ENCODE results near the gene FKRP. TPM values are rescaled to one million over a fixed set of nuclear protein-coding genes. Genes with fewer than 3 reads are reported as not detected.
A peak's percentile ranks its signal among the peaks of the same experiment; 100 is the strongest.
"Not testable (repeated sequence)": the region's sequence is repeated elsewhere in the genome, so short reads cannot be mapped to it uniquely, and the experiment has no call there.

FKRP gene
- total RNA-seq, 2 experiments from 2014 or later: 13.4 to 15.4 TPM

DNA sequence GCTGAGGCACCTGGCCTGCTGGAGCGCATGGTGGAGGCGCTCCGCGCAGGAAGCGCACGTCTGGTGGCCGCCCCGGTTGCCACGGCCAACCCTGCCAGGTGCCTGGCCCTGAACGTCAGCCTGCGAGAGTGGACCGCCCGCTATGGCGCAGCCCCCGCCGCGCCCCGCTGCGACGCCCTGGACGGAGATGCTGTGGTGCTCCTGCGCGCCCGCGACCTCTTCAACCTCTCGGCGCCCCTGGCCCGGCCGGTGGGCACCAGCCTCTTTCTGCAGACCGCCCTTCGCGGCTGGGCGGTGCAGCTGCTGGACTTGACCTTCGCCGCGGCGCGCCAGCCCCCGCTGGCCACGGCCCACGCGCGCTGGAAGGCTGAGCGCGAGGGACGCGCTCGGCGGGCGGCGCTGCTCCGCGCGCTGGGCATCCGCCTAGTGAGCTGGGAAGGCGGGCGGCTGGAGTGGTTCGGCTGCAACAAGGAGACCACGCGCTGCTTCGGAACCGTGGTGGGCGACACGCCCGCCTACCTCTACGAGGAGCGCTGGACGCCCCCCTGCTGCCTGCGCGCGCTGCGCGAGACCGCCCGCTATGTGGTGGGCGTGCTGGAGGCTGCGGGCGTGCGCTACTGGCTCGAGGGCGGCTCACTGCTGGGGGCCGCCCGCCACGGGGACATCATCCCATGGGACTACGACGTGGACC is 10.1 kb downstream of the FKRP start:
- Mint-ChIP-seq H3K4me3 (no peak overlapping the region), H3K27ac (no peak overlapping the region), H3K4me1 (peaks cover 19% of the 10 kb centered on the region), H3K9me3 (no peaks in the 10 kb centered on the region), H3K36me3 (ENCODE audit: low read depth) (peaks cover 12% of the 10 kb centered on the region), H3K27me3 (no peaks in the 10 kb centered on the region)
- POLR2A ChIA-PET: interaction anchor here (2.1 kb wide), 1 partner anchor 85 kb away, joined by 11 read pairs; no protein-coding TSS in a partner anchor
- DNase-seq: no peak
- CTCF ChIA-PET: interaction anchor here (0.7 to 6.3 kb wide), 4 partner anchors 12 to 95 kb away, joined by 3 to 90 read pairs (median 8); partner anchors contain the start of gene AP2S1

DNA sequence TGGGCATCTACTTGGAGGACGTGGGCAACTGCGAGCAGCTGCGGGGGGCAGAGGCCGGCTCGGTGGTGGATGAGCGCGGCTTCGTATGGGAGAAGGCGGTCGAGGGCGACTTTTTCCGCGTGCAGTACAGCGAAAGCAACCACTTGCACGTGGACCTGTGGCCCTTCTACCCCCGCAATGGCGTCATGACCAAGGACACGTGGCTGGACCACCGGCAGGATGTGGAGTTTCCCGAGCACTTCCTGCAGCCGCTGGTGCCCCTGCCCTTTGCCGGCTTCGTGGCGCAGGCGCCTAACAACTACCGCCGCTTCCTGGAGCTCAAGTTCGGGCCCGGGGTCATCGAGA is 10.7 kb downstream of the FKRP start:
- H3K4me3 Mint-ChIP-seq: no peak overlapping the region
- POLR2A ChIA-PET: interaction anchor here (2.1 kb wide), 1 partner anchor 84 kb away, joined by 11 read pairs; no protein-coding TSS in a partner anchor
- peaks cover 19% of the 10 kb centered on the region for H3K4me1 Mint-ChIP-seq
- DNase-seq: no peak
- no peaks in the 10 kb centered on the region for H3K9me3 Mint-ChIP-seq
- peaks cover 11% of the 10 kb centered on the region for H3K36me3 Mint-ChIP-seq (ENCODE audit: low read depth)
- no peak overlapping the region for H3K27ac Mint-ChIP-seq
- H3K27me3 Mint-ChIP-seq: no peaks in the 10 kb centered on the region
- CTCF ChIA-PET: interaction anchor here (0.7 to 6.3 kb wide), 6 partner anchors 8 to 94 kb away, joined by 3 to 90 read pairs (median 8); partner anchors contain the start of gene AP2S1

DNA sequence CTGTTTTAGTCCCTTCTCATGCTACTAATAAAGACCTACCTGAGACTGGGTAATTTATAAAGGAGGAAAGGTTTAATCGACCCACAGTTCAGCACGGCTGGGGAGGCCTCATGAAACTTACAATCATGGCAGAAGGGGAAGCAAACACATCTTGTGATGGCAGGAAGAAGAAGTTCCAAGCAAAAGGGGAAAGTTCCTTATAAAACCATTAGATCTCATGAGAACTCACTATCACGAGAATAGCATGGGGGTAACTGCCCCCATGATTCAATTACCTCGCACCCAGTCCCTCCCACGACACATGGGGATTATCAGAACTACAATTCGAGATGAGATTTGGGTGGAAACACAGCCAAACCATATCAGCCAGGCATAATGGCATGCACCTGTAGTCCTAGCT is 13.3 kb downstream of the FKRP start:
- H3K27ac Mint-ChIP-seq: no peak overlapping the region
- POLR2A ChIA-PET: interaction anchor here (1.2 kb wide), 1 partner anchor 28 kb away, joined by 3 read pairs; no protein-coding TSS in a partner anchor

DNA sequence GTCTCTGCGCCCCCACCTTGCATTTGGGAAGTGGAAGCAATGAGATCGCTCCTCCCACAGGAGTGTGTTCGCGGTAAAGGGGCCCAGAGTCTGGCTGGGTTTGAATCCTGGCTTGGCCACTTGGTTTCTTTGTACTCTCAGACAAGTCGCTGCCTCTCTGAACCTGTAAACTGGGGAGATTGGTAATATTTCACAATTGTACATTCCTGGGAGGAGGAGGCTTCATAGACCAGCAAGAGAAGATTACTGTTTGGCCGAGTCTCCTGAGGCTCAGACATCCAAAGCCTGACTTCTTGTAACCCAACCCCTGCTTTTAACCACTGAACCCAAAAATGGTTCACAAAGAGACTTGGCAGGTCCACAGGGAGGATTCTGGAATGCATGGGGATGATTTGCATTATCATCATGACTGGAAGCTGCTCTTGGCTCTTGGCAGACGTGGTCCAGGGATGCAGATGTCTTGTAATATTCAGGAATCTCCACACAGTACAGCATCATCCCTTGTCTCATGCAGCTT is 14.0 kb downstream of the FKRP start:
- Mint-ChIP-seq H3K27ac (no peak overlapping the region), H3K27me3 (no peaks in the 10 kb centered on the region), H3K36me3 (ENCODE audit: low read depth) (peaks cover 11% of the 10 kb centered on the region), H3K9me3 (no peaks in the 10 kb centered on the region), H3K4me1 (peaks cover 11% of the 10 kb centered on the region), H3K4me3 (no peak overlapping the region)
- no peak for DNase-seq
- ChIA-PET CTCF (no interaction called here), POLR2A (no interaction called here)

More for the DNA sequence above, 13.3 kb downstream of the FKRP start:
- Mint-ChIP-seq H3K9me3 (no peaks in the 10 kb centered on the region), H3K4me3 (no peak overlapping the region), H3K36me3 (ENCODE audit: low read depth) (peaks cover 11% of the 10 kb centered on the region), H3K4me1 (peaks cover 11% of the 10 kb centered on the region), H3K27me3 (no peaks in the 10 kb centered on the region)
- CTCF ChIA-PET: interaction anchor here (1.1 to 2.1 kb wide), 3 partner anchors 9 to 56 kb away, joined by 3 to 9 read pairs (median 3); no protein-coding TSS in a partner anchor
- no peak for DNase-seq

DNA sequence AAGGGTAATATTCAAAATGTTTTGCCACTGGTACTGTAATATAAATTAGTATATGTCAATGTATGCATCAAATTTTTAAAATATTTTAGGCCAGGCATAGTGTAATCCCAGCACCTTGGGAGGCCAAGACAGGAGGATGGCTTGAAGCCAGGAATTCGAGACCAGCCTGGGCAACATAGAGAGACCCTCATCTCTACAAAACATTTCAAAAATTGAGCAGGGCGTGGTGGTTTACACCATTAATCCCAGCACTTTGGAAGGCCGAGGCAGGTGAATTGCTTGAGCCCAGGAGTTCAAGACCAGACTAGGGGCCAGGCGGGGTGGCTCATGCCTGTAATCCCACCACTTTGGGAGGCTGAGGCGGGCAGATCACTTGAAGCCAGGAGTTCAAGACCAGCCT is 14.5 kb downstream of the FKRP start:
- Mint-ChIP-seq H3K9me3 (no peaks in the 10 kb centered on the region), H3K4me3 (no peak overlapping the region), H3K27me3 (no peaks in the 10 kb centered on the region), H3K36me3 (ENCODE audit: low read depth) (peaks cover 11% of the 10 kb centered on the region), H3K4me1 (peaks cover 11% of the 10 kb centered on the region), H3K27ac (no peak overlapping the region)
- CTCF ChIA-PET: no interaction called here
- POLR2A ChIA-PET: interaction anchor here (1.3 kb wide), 1 partner anchor 28 kb away, joined by 4 read pairs; the partner anchor contains the start of gene SLC1A5
- DNase-seq: no peak

DNA sequence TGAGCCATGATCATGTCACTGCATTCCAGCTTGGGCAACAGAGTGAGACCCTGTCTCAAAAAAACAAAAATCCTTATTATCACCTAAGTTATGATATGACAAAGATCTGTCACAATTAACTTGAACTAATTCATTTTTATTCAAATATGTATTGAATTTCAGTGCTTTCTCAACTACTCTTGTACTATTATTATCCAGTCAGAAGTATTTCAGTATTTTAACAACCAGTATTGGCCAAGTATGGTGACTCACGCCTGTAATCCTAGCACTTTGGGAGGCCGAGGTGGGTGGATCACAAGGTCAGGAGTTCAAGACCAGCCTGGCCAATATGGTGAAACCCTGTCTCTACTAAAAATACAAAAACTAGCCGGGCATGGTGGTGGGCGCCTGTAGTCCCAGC is 15.0 kb downstream of the FKRP start:
- DNase-seq, H3K9me3 Mint-ChIP-seq, H3K27ac Mint-ChIP-seq: not testable (repeated sequence)

DNA sequence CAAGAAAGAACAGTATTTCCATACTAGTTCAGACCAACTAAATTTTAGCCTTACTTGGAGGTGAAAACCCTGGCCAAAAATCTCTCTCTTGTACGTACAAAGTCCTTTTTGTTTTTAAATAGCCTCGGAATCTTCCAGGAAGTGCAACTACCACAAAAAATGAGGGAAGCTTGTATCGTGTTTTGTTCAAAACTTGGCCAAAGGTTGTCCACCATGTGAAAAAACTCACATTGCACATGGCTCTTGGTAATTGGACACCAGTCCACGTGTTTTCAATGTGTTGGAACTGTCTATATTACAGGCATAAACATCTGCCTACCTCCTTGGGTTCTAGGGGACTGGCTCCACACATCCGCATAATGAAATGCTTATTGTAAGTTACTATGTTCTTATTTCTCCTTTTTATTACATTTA is 15.6 kb downstream of the FKRP start:
- no peak overlapping the region for H3K4me3 Mint-ChIP-seq
- H3K36me3 Mint-ChIP-seq (ENCODE audit: low read depth): peaks cover 10% of the 10 kb centered on the region
- ChIA-PET CTCF (interaction anchor here (0.8 to 1.0 kb wide), 2 partner anchors 79 kb away, joined by 3 to 4 read pairs; no protein-coding TSS in a partner anchor), POLR2A (interaction anchor here (1.3 kb wide), 1 partner anchor 27 kb away, joined by 4 read pairs; the partner anchor contains the start of gene SLC1A5)
- no peaks in the 10 kb centered on the region for H3K9me3 Mint-ChIP-seq
- DNase-seq: no peak
- peaks cover 9% of the 10 kb centered on the region for H3K4me1 Mint-ChIP-seq
- H3K27ac Mint-ChIP-seq: no peak overlapping the region
- no peaks in the 10 kb centered on the region for H3K27me3 Mint-ChIP-seq

More for the DNA sequence above, 15.0 kb downstream of the FKRP start:
- CTCF ChIA-PET: interaction anchor here (0.8 kb wide), 1 partner anchor 80 kb away, joined by 3 read pairs; no protein-coding TSS in a partner anchor
- POLR2A ChIA-PET: interaction anchor here (1.3 kb wide), 1 partner anchor 27 kb away, joined by 4 read pairs; the partner anchor contains the start of gene SLC1A5
- peaks cover 11% of the 10 kb centered on the region for H3K36me3 Mint-ChIP-seq (ENCODE audit: low read depth)
- peaks cover 11% of the 10 kb centered on the region for H3K4me1 Mint-ChIP-seq
- not testable (repeated sequence) for H3K4me3 Mint-ChIP-seq, H3K27me3 Mint-ChIP-seq

DNA sequence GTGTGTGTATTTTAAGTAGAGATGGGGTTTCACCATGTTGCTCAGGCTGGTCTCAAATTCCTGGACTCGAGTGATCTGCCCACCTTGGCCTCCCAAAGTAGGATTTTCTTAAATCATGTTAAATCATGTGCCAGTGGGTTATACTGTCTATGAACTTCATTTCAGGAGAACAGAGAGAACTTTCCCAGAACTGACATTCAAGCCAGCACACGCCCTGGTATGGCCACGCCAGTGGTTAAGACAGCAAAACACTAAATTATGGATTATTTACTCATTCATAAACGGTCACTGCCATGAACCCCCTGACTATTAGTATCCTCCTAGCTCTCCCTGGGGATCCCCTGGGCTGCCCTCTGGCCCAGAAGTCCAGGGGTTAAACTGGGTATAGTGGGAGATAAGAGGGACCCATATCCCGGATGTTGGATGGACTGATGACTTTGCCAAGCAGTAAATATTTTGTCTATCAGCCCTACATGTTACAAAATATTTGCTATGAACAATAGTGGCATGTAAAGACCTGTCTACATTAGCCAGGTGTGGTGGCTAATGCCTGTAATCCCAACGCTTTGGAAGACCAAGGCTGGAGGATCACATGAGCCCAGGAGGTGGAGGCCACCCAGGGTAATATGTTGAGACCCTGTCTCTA is 16.5 kb downstream of the FKRP start:
- H3K4me3 Mint-ChIP-seq: no peak overlapping the region
- H3K36me3 Mint-ChIP-seq (ENCODE audit: low read depth): peaks cover under 1% of the 10 kb centered on the region
- H3K4me1 Mint-ChIP-seq: peaks cover 9% of the 10 kb centered on the region
- ChIA-PET CTCF (interaction anchor here (1.0 kb wide), 1 partner anchor 78 kb away, joined by 4 read pairs; no protein-coding TSS in a partner anchor), POLR2A (no interaction called here)
- no peak for DNase-seq
- H3K9me3 Mint-ChIP-seq: no peaks in the 10 kb centered on the region
- H3K27me3 Mint-ChIP-seq: no peaks in the 10 kb centered on the region
- H3K27ac Mint-ChIP-seq: no peak overlapping the region

DNA sequence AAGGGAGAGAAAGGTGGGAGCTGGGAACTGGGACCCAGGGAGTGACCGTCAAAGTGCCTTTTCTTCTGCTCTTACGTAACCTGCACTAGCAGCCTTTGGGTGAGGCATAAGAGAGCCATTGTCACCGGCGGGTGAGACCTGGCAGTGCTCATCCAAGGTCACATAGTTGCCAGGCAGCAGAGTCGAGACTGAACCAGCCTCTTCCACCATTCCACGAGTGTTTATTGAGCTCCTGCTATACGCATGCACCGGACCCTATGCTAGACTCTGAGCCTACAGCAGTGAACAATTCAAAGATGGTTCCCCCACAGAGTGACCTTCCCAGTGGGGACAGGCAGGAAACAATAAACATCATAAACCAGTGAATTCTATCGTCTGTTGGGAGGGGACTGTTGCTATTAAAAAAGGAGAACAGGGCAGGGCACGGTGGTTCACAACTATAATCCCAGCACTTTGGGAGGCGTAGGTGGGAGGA is 19.0 kb downstream of the FKRP start:
- H3K4me1 Mint-ChIP-seq: peaks cover 4% of the 10 kb centered on the region
- H3K4me3 Mint-ChIP-seq: no peak overlapping the region
- no peaks in the 10 kb centered on the region for H3K36me3 Mint-ChIP-seq (ENCODE audit: low read depth)
- no peak overlapping the region for H3K27ac Mint-ChIP-seq
- DNase-seq: no peak
- ChIA-PET CTCF (interaction anchor here (1.4 to 5.7 kb wide), 7 partner anchors 9 to 76 kb away, joined by 3 to 90 read pairs (median 13); no protein-coding TSS in a partner anchor), POLR2A (interaction anchor here (0.8 to 3.0 kb wide), 2 partner anchors 20 to 75 kb away, joined by 4 to 16 read pairs; no protein-coding TSS in a partner anchor)
- H3K9me3 Mint-ChIP-seq: no peaks in the 10 kb centered on the region
- no peaks in the 10 kb centered on the region for H3K27me3 Mint-ChIP-seq

DNA sequence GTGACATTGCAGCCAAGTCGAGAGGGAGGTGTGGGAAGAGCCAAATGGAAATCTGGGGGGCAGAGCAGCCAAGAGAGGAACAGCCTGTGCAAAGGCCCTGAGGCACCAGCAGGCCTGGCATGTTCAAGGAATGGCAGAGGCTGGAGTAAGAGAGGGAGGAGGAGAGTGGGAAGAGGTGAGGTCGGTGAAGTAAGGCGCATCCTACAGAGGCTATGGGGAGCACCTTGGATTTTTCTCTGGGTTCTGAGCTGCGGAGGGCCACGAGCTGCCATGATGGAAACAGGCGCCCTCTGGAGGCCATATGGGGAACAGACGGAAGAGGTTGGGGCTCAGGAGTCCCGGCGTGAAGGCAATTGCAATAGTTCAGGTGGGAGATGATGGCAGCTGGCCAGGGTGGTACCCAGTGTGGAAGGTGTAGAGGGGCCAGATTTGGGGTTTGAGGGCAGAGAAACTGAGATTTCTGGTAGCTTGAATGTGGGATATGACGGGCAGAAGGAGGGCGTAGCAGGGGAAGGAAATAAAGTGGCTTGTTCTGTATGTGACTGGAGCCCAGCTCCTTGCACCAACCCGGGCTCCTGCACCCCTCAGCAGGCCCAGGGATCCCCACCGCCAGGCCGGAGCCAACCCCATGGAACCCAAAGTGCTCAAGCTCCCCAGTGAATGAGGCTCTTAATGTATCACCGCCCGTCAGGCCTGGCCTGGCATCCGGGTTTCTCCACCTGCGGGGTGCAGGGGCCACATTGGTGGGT is 20.9 kb downstream of the FKRP start:
- Mint-ChIP-seq H3K27me3 (no peaks in the 10 kb centered on the region), H3K36me3 (ENCODE audit: low read depth) (no peaks in the 10 kb centered on the region), H3K27ac (no peak overlapping the region), H3K9me3 (no peaks in the 10 kb centered on the region), H3K4me3 (no peak overlapping the region), H3K4me1 (peaks cover 4% of the 10 kb centered on the region)
- CTCF ChIA-PET: interaction anchor here (0.6 to 5.7 kb wide), 29 partner anchors 11 to 394 kb away, joined by 3 to 90 read pairs (median 4); partner anchors contain the start of genes AP2S1 and SLC1A5
- POLR2A ChIA-PET: interaction anchor here (1.3 to 3.0 kb wide), 3 partner anchors 9 to 21 kb away, joined by 4 to 16 read pairs (median 12); partner anchors contain the start of gene SLC1A5
- DNase-seq: peak; percentile 73

DNA sequence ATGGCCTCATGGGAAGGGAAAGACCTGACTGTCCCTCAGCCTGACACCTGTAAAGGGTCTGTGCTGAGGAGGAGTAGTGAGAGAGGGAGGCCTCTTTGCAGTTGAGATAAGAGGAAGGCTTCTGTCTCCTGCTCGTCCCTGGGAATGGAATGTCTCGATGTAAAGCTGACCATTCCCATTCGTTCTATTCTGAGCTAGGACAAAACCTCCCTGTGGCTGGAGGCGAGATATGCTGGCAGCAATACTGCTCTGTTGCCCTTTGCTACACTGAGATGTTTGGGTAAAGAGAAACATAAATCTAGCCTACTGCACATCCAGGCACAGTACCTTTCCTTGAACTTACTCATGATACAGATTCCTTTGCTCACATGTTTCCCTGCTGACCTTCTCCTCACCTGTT is 22.9 kb downstream of the FKRP start:
- ChIA-PET POLR2A (interaction anchor here (1.3 to 2.3 kb wide), 3 partner anchors 16 to 25 kb away, joined by 3 to 6 read pairs (median 4); partner anchors contain the start of gene SLC1A5), CTCF (interaction anchor here (1.4 to 5.7 kb wide), 4 partner anchors 13 to 72 kb away, joined by 6 to 90 read pairs (median 18); no protein-coding TSS in a partner anchor)
- DNase-seq; H3K36me3 Mint-ChIP-seq (ENCODE audit: low read depth); H3K27ac Mint-ChIP-seq; H3K27me3 Mint-ChIP-seq; H3K4me3 Mint-ChIP-seq; H3K9me3 Mint-ChIP-seq: not testable (repeated sequence)
- H3K4me1 Mint-ChIP-seq: peaks cover 10% of the 10 kb centered on the region

Measured in activated CD4-positive, alpha-beta memory T cell treated with anti-CD3 and anti-CD28 coated beads, Interleukin-2, amount 10 ng/mL, durations not matched to agents 7 days and 5 days (primary cell).